ENCODE data around the gene HK2.

DNA sequence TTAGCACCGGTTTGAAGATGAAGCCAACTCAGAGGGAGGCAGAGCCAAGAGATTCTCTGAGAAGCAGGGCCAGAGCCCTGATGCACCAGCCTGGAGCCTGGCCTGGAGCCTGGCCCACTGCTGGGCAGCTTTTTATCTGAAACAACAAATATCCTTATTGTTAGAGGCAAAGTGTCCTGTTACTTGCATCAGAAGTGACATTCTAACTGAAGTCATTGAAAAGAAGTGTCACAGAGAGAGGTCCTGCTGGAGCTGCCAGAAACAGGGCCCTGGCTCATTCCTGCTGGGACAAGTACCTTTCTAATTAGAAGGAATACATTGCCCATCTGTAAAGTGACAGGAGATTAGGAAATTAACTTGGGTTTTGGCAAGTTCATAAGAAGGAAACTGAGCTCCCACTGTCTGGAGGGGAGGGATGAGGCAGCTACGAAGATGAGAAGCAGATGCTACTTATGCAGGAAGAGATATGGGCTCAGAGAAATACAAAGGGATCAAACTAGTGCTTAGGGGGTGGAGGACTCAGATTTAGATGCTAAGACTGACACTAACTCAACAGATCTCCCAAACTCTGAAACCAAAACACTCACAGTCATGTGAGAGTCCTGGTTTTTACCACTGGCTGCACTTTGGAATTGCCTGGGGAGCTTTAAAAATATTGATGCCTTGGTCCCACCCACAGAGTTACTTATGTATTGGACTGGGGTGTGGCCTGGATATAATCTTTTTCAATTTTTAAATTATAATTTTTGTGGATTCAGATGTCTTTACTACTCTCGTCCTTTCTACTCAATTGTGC is 11.0 kb upstream of the HK2 start:
- TF ChIP-seq, protein P1, sequence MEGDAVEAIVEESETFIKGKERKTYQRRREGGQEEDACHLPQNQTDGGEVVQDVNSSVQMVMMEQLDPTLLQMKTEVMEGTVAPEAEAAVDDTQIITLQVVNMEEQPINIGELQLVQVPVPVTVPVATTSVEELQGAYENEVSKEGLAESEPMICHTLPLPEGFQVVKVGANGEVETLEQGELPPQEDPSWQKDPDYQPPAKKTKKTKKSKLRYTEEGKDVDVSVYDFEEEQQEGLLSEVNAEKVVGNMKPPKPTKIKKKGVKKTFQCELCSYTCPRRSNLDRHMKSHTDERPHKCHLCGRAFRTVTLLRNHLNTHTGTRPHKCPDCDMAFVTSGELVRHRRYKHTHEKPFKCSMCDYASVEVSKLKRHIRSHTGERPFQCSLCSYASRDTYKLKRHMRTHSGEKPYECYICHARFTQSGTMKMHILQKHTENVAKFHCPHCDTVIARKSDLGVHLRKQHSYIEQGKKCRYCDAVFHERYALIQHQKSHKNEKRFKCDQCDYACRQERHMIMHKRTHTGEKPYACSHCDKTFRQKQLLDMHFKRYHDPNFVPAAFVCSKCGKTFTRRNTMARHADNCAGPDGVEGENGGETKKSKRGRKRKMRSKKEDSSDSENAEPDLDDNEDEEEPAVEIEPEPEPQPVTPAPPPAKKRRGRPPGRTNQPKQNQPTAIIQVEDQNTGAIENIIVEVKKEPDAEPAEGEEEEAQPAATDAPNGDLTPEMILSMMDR (IDR thresholded peaks at IDR 0.05; ENCODE audit: insufficient read depth, low read length), result no peak
- TF ChIP-seq, protein P2, sequence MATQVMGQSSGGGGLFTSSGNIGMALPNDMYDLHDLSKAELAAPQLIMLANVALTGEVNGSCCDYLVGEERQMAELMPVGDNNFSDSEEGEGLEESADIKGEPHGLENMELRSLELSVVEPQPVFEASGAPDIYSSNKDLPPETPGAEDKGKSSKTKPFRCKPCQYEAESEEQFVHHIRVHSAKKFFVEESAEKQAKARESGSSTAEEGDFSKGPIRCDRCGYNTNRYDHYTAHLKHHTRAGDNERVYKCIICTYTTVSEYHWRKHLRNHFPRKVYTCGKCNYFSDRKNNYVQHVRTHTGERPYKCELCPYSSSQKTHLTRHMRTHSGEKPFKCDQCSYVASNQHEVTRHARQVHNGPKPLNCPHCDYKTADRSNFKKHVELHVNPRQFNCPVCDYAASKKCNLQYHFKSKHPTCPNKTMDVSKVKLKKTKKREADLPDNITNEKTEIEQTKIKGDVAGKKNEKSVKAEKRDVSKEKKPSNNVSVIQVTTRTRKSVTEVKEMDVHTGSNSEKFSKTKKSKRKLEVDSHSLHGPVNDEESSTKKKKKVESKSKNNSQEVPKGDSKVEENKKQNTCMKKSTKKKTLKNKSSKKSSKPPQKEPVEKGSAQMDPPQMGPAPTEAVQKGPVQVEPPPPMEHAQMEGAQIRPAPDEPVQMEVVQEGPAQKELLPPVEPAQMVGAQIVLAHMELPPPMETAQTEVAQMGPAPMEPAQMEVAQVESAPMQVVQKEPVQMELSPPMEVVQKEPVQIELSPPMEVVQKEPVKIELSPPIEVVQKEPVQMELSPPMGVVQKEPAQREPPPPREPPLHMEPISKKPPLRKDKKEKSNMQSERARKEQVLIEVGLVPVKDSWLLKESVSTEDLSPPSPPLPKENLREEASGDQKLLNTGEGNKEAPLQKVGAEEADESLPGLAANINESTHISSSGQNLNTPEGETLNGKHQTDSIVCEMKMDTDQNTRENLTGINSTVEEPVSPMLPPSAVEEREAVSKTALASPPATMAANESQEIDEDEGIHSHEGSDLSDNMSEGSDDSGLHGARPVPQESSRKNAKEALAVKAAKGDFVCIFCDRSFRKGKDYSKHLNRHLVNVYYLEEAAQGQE (IDR thresholded peaks at IDR 0.05; ENCODE audit: insufficient replicate concordance, low read depth), result no peak
